Measurements from ENCODE around the gene LRRC66. TPM values are rescaled to one million over a fixed set of nuclear protein-coding genes. Genes with fewer than 3 reads are reported as not detected.

The LRRC66 gene, protein sequence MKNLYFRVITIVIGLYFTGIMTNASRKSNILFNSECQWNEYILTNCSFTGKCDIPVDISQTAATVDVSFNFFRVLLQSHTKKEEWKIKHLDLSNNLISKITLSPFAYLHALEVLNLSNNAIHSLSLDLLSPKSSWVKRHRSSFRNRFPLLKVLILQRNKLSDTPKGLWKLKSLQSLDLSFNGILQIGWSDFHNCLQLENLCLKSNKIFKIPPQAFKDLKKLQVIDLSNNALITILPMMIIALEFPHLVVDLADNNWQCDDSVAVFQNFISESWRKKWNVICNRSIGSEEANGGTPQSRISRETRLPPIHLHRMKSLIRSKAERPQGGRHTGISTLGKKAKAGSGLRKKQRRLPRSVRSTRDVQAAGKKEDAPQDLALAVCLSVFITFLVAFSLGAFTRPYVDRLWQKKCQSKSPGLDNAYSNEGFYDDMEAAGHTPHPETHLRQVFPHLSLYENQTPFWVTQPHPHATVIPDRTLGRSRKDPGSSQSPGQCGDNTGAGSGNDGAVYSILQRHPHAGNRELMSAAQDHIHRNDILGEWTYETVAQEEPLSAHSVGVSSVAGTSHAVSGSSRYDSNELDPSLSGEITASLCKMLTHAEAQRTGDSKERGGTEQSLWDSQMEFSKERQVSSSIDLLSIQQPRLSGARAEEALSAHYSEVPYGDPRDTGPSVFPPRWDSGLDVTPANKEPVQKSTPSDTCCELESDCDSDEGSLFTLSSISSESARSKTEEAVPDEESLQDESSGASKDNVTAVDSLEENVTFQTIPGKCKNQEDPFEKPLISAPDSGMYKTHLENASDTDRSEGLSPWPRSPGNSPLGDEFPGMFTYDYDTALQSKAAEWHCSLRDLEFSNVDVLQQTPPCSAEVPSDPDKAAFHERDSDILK
- 0.10 and 0.58 TPM in 2 replicates for total RNA-seq

DNA sequence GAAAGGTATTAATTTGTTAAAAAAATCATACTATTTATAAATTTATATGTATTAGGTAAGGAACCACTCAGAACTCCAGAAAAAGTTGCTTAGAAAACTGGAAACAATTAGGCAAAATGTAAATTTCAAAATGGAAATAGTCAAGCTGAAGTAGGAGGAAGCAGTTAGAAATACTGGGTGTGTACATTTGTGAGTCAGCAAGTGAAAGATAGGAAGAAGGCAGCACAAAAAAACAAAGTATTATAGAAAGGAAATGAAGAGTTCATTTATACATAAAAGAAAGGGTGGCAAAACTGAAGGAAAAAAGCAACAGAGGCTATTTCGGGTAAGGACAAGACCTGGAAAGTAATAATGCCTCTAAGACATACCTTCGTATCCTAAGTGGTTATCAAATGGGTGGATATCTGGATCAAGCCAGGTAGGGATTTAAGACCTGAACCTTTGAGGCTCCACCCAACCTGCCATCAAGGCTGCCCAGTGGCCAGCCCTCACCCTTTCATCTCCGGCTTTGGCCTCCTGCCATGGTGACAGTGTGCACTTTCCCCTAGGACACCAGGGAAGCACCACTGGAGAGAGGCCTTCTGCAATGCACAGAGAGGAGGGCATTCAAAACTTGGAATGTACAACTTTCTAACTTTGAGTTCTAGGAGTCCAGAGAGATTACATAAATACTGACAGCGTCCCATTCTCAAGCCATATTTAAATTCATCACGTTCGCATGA is at the start of gene LRRC66:
TSS of gene LRRC66 (minus strand) at position 428 of the 722 bp plus-strand sequence. CDS start 2,750 bp downstream, outside the sequence.
- no peak for DNase-seq (ENCODE audit: extremely low read depth, low read depth, low spot score)

DNA sequence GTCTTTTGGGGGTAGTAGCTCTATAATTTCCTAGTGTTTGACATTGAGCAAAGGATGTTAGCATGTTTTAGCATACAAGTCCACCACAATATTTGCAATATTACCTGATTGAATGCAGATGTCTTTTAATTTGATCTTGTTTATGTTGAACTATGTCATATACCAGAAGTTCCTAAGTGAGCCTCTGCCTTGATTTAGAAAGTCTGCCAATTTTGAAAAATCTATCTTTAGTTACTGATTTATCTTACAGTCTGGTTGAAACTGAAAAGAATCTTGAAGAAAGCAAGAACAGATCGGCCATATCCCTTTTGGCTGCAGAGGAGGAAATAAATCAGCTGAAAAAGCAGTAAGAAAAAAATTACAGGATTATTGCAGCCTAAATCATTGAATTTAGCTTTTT is 49.4 kb upstream of the LRRC66 start:
- no peak for DNase-seq (ENCODE audit: extremely low read depth, low read depth, low spot score)

DNA sequence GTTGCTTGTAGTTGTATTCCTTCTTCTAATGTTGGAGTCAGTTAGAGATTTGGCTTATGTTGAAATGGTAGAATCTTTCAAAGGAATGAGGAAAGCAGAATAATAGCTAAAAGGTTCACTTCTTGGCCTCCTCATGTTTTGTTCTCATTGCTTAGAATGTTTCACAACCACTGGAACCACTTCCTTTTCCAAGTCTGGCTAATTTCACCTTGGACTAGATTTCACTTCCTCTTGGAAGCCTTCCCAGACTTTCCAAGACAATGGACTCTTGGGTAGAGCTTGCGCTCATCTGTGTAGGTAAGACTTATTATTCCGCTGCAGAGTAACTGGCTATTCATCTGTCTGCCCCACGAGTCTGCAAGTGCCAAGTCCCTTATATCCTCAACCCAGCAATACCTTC is 39.2 kb upstream of the LRRC66 start:
- peak; percentile 71 for DNase-seq (ENCODE audit: extremely low read depth, low read depth, low spot score)

DNA sequence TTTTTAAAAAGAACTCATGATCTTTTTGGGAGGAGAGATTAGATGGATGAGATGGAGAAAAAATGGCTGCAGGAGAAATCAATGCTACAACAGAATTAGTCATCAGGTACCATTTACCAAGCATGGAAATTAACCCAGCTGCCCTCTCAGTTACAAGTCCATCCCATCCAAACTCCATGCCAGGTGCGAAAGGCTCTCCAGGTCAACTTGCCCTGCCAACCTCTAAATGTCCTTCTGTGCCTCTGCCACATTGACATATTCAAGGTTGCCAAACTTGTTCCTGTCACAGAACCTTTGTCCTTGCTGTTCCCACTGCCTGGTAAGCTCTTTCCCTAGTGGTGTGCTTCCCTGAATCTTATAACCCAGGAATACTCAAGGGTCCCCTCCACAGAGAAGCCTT is 38.1 kb upstream of the LRRC66 start:
- DNase-seq (ENCODE audit: extremely low read depth, low read depth, low spot score): no peak

DNA sequence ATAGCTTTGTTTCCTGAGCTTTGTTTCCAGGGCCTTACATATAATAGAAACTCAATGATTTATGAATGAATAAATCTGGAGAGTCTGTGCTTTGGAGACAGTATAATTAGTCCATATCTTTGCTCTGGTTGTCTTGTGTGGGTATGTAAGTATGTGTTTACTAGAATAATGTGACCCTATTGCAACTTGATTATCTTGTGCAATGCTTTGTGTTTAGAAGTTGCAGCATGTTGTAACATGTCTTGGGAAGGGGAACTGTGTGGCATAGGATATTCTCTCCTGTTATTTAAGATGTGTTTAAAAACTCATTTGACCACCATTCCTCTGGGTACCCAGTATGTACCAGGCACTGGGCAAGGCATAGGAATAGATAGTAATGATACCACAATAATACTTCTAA is 37.0 kb upstream of the LRRC66 start:
- DNase-seq (ENCODE audit: extremely low read depth, low read depth, low spot score): no peak

DNA sequence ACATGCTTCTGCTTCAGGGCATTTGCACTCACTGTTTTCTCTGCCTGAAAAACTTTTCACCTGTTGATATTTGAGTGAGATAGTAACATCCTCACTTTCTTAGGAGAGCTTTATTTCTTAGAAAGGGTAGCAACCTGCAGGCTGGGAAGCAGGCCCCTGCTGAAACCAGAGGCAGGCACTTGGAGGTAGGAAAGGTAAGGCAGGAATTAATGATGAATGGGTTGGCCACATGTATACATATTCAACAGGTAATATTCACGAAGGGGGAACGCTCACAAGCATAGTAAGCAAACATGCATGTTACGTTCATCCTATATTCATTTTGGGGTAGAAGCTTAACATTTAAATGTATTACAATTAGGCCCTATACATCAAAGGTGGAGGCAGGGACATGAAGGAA is 34.1 kb upstream of the LRRC66 start:
- no peak for DNase-seq (ENCODE audit: extremely low read depth, low read depth, low spot score)

DNA sequence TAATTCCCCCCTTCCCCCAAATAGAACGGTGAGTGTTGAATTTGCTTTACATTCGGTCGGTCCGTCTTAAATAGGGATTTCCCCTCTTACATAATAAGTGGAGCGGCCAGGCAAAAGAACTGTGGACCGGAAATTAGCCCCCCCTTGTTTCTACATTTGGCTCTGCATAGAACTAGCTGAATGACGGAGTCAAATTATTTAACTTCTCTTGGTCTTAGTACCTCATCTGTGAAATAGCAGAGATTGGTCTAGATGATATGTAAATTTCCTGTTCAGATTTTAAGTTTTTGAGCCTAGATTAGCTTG is 32.3 kb upstream of the LRRC66 start:
- no peak for DNase-seq (ENCODE audit: extremely low read depth, low read depth, low spot score)

DNA sequence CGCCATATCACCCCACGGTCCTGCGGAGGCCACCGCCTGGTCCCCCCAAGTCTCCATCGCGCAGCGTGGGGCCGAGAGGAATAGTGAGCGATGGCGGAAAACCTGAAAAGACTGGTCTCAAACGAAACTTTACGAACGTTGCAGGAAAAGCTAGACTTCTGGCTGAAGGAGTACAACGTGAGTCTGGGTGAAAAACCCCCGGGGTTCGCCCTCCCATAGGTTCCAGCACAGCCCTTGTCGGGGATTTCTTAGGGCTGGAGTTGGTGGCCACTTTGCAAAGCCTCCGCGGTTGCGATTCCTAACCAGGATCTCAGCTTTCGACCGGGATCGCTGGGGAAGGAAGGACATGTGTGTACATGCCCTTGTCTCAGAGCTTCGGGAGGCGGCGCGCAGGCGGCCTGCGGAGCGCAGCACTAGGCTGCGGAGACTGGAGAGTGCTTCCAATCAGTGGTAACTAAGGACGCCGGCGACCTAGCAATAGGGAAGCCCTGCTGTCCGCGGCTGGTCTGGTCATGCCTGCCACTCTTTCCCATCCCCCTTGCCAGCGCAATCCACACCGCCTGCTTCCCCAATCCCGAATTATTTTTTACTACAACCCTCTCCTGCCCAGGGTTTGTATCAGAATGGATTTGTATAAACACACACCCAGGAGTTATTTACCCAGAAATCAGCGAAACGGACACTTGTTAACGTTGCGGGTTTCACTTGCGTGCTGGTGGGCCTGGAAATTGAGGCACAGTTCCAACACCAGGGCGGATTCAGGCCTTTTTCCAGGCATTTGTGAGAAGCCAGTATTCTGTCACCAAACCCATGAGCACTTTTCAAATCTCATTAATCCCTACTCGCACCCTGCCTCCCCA is 31.7 kb upstream of the LRRC66 start:
- DNase-seq (ENCODE audit: extremely low read depth, low read depth, low spot score): peak; percentile 44

DNA sequence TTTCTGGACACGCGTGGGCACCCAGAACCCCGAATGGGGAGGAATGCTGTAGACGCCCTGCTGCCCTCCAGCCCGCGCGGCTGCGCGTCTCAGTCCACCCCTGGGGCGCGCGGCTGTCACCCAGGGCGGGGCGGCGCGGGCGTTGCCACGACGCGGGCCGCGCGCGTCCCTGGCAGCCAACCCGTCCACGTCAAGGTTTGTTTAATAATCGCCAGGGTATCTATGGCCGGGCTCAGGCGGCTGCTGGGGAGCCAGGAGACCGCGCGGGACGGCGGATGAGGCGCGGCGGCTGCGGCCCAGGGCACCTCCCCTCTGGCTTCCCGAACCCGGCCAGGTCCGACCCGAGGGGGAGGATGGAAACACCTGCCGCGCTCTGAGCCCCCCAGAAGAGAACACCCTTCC is 31.1 kb upstream of the LRRC66 start, which contains the start of gene SPATA18:
TSS of gene SPATA18 (plus strand) at position 92 of the 402 bp plus-strand sequence. CDS start 401 bp downstream, outside the sequence.
- no peak for DNase-seq (ENCODE audit: extremely low read depth, low read depth, low spot score)

DNA sequence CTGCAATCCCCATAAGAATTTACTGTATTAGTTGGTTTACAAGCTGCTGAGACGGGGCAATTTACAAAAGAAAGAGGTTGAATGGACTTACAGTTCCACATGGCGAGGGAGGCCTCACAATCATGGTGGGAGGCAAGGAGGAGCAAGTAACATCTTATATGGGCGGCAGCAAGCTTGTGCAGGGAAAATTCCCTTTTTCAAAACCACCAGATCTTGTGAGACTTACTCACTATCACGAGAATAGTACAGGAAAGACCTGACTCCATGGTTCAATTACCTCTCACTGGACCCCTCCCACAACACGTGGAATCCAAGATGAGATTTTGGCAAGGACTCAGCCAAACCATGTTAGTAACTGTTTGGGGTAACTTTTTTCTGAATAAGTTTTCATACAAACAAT is 29.1 kb upstream of the LRRC66 start:
- no peak for DNase-seq (ENCODE audit: extremely low read depth, low read depth, low spot score)

DNA sequence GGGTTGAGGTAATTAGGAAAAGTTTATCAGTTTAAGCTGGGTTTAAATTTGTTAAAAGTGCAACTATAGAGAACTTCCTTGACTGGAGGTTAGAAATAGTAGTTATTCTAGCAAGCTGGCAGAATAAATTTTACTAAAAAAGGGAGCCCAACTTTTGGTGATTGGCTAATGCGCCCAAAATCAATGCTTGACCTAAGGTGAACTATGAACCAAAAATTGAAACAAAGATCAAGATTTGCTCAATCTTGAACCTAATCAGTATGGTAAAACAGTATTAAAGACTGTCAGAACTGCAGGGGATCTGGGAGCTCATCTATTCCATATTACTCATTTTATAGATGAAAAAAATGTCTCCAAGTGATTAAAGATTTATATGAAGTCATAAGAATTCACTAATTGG is 24.9 kb upstream of the LRRC66 start:
- no peak for DNase-seq (ENCODE audit: extremely low read depth, low read depth, low spot score)

DNA sequence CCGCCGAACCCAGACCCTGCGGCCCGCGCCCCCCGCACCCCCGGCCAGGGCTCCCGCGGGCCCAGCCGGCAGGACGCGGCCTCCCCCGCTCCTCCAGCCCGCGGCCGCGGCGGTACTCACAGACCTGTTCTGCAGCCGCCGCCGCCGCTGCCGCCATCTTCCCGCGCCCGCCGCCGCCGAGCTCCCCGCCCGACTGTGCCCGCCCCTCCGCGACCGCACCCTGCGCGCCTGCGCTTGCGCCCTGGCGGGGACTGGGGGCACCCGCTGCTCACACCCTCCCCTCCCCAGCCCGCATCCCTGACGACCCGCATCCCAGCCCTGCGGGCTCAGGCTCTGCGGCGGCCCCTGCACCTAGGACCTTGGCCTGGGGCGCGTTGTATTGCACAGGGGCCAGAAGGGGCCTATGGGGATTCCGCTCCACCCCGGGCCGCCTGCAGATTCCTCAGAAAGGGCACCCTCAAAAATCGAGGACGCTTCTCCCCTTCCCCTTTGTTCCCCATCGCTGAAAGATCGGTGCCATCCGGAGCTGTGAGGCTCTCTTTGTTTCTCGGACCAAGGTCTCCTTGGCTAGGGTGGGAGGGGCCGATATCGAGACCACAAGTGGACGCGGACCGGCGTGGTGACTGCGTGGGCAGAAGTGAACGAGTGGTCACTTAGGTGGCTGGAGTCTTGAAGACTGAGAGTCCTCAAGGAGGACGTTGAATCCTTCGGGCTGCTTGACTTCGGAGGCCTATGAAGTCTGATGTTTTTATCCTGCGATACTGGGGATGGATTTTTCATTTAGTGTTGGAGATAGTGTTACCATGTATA is 18.1 kb upstream of the LRRC66 start, which contains the start of gene SGCB:
TSS of gene SGCB (minus strand) at position 197 of the 810 bp plus-strand sequence. CDS start at position 157, 40 bp downstream.
- no peak for DNase-seq (ENCODE audit: extremely low read depth, low read depth, low spot score)

DNA sequence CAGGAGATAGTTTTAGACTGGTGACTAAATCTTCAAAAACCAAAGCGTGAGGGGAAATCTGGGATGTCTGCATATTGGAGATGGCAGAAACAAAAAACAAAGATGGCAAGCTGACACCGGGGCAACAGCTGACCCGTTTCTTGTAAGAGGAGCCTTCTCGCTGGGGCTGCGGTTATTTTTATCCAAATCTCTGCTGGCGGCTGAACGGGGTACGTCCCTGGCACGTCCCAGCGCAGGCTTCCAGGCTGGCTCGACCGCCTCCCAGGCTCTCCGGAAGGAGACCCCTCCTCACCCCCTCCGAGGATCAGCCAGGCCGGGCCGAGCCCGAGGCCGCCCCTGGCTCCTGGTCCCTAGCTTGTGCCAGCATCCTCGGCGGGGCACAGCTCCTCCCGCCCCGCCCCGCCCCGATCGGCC is 17.5 kb upstream of the LRRC66 start:
- no peak for DNase-seq (ENCODE audit: extremely low read depth, low read depth, low spot score)

DNA sequence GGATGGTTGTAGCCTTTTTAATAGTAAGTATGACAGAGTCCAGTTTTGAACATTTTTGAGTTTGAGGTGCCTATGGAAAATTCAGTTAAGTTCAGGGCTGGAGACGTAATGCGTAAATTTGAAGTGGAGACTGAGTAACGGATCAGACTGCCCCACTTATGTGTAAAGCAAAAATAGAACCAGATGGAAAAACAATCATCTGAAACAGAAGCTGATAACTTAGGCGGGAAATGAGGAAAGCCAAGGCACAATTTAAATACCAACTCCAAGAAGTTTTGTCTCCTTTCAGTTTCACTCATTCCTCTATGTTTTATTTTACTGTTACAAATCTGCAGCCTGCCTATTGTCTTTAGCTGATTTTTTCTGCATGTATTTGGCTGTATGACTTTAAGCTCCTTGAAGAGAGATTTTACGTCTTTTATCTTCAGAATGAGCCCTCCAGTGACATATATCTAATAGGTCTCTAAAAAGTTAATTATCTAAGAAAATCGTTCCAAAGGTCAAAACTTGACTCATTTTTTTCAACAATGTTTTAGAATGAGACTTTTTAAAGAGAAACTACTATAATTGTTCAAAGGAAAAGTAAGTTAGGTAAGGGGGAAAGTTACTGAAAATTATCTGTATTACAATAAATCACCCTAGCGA is 16.8 kb upstream of the LRRC66 start:
- no peak for DNase-seq (ENCODE audit: extremely low read depth, low read depth, low spot score)

DNA sequence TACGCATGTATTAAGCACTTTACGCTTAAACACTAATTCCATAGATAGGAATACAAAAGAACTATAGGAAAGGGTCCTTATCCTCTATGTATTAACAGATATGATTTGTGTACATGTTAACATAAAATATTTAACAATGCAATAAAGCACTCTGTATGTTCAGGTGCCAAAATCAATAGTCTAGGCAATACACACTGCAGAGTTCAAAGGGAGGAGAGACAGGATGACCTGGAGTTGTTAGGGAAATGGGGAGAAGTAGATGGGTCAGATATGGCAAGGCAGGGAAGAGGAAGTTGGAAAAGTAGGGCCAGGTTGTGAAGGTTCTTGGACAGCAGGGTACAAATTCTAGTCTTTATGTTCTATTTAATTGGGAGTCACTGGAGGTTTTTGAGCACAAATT is 15.0 kb upstream of the LRRC66 start:
- no peak for DNase-seq (ENCODE audit: extremely low read depth, low read depth, low spot score)

DNA sequence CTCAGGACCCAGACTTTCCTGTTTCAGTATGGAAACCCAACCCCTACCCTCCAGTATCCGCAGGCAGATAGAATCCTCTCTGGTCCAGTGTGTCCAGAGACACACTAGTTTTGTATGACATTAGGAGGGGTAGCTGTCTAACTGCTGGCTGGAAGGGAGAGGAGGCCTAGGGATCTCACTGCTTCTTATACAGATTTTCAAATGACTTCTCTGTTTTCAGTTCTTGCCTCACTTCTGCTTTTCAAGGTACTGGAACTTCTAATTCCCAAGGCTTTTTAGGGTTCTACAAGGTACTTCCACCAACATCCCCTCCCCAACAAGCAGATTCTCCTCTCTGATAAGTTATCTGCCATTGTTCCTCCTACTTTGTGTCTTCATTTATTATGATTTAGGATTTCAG is 11.8 kb upstream of the LRRC66 start:
- DNase-seq (ENCODE audit: extremely low read depth, low read depth, low spot score): no peak

DNA sequence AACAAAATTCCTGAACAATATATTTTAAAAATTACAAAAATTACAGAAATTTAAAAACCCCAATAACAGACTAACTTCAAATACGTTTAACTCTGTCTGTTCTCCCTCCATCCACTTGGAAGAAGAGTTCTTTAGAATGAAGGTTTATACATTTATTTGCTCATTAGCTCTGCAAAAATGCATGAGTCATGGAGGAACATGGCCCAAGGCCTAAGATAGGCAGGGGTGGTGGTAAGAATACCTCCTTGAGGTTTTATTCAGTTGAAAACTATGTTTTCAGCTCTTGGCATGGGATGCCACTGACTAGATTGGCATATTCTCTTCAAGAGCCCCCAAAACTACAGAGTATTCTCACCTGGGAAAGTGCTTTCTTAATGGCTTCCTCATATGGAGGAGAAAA is 8.8 kb upstream of the LRRC66 start:
- DNase-seq (ENCODE audit: extremely low read depth, low read depth, low spot score): no peak

DNA sequence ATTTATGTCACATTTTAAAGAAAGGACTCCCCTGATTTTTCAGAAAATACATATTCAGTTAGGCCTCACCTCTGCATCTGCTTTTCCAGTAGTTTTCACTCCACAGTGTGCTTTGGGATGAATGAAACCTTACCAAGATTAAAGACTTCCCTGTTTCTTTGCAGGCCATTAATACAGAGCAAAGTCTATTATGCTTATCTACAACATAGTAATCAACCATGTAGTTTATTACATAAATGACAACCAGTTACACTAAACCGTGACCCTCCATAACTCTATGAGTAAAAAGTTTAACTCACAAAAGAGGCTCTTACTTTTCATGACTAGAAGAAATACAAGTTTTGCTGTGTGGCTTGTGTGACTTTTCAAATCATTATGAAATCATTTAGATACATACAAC is 2.3 kb downstream of the LRRC66 start:
- DNase-seq (ENCODE audit: extremely low read depth, low read depth, low spot score): no peak

DNA sequence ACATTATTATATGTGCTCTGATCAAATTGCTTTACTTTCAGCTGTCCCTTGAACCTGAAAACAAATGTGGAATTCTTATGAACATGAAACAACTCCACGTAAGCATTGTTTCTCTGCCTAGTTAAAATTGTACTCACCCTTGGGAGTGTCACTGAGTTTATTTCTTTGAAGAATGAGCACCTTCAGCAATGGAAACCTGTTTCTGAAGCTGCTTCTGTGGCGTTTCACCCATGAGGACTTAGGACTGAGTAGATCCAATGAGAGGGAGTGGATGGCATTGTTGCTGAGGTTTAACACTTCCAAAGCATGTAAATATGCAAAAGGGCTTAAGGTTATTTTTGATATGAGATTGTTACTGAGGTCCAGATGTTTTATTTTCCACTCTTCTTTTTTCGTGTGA is 3.2 kb downstream of the LRRC66 start:
- DNase-seq (ENCODE audit: extremely low read depth, low read depth, low spot score): no peak
